HG02642 (cell line): ENCODE measurements around the gene APBB2.

Experiments used
- ATAC-seq: cut with Tn5 transposase; IDR thresholded peaks from one replicate; pipeline ENCODE4 v1.9.1; 2021; ENCODE audit warnings: mild to moderate bottlenecking; ENCODE audit not compliant: unreplicated experiment, poor library complexity

The APBB2 gene

GRCh38 chr4:41142376-41143310, 71.7 kb downstream of the APBB2 start:
- ATAC-seq: no peak

GRCh38 chr4:41141900-41142299, 72.4 kb downstream of the APBB2 start:
- no peak for ATAC-seq

- ATAC-seq: no peak
Measured at GRCh38 chr4:41140410-41140809, 73.9 kb downstream of the APBB2 start.

GRCh38 chr4:41137879-41138278, 76.5 kb downstream of the APBB2 start:
- ATAC-seq: no peak

GRCh38 chr4:41136456-41136855, 77.9 kb downstream of the APBB2 start:
- no peak for ATAC-seq

- ATAC-seq: no peak
Measured at GRCh38 chr4:41135801-41136200, 78.5 kb downstream of the APBB2 start.

- no peak for ATAC-seq
Measured at GRCh38 chr4:41134581-41134980, 79.8 kb downstream of the APBB2 start.

GRCh38 chr4:41133454-41134018, 80.8 kb downstream of the APBB2 start:
- no peak for ATAC-seq

GRCh38 chr4:41132055-41132683, 82.2 kb downstream of the APBB2 start:
- ATAC-seq: no peak

GRCh38 chr4:41129936-41130440, 84.4 kb downstream of the APBB2 start:
- no peak for ATAC-seq

- ATAC-seq: no peak
Measured at GRCh38 chr4:41129128-41129754, 85.1 kb downstream of the APBB2 start.

- ATAC-seq: no peak
Measured at GRCh38 chr4:41125558-41126311, 88.6 kb downstream of the APBB2 start.

- ATAC-seq: no peak
Measured at GRCh38 chr4:41124916-41125548, 89.3 kb downstream of the APBB2 start.

- ATAC-seq: no peak
Measured at GRCh38 chr4:41122775-41123174, 91.6 kb downstream of the APBB2 start.

- ATAC-seq: no peak
Measured at GRCh38 chr4:41122309-41122708, 92.0 kb downstream of the APBB2 start.

GRCh38 chr4:41121906-41122305, 92.4 kb downstream of the APBB2 start:
- ATAC-seq: no peak

GRCh38 chr4:41120297-41121217, 93.8 kb downstream of the APBB2 start:
- no peak for ATAC-seq

GRCh38 chr4:41119867-41120295, 94.5 kb downstream of the APBB2 start:
- no peak for ATAC-seq
